HepG2 (cell line): ENCODE measurements around the gene DHRS7.

ENCODE experiments used
- CREB1 ChIP-seq, 2 experiments: fragments of 450-650 bp in 1 of 2; IDR thresholded peaks; 2 replicates each; pipeline ENCODE4 v1.6.1; 2016 to 2017; ENCODE audit warnings: control low read depth in 1 of 2, mild to moderate bottlenecking in 1 of 2, missing compliant biosample characterization in 1 of 2, missing genetic modification characterization in 1 of 2
- KMT2B ChIP-seq: IDR thresholded peaks from 2 replicates; pipeline ENCODE4 v1.6.1; 2016; ENCODE audit warnings: missing genetic modification reagents, missing compliant biosample characterization
- RERE ChIP-seq: IDR thresholded peaks from 2 replicates; pipeline ENCODE4 v1.6.1; 2016; ENCODE audit warnings: low read depth, missing genetic modification reagents, missing compliant biosample characterization
- ZNF383 ChIP-seq: sonication (generic); formaldehyde crosslinking; IDR thresholded peaks from 2 replicates; pipeline ENCODE4 v1.4.0; 2020; ENCODE audit warnings: missing genetic modification reagents, mild to moderate bottlenecking, borderline replicate concordance
- ZNF644 ChIP-seq: IDR thresholded peaks from 2 replicates; pipeline ENCODE4 v1.6.1; 2016; ENCODE audit warnings: low read depth

- no peak for TF ChIP-seq ZNF383 (CRISPR knock-in tag)
- no peak for TF ChIP-seq RERE (CRISPR knock-in tag)
- no peak for TF ChIP-seq ZNF644
- TF ChIP-seq CREB1 (IDR thresholded peaks at IDR 0.05), result no peak
- TF ChIP-seq CREB1 (CRISPR knock-in tag; IDR thresholded peaks at IDR 0.05), result no peak
- TF ChIP-seq KMT2B (CRISPR knock-in tag), result no peak
These were observed 46.0 kb upstream of the DHRS7 start for GRCh38 chr14:60211153-60211552.
